NCI-H187 treated with DMSO at 0.1 percent for 48 hours (cell line): ENCODE results near the gene CCDC158.
"Not testable (repeated sequence)": the region's sequence is repeated elsewhere in the genome, so short reads cannot be mapped to it uniquely, and the experiment has no call there.

Experiments used
- DNase-seq: peaks from one replicate; lab custom pipeline; 2025; lab: John Stamatoyannopoulos, UW

CCDC158 gene

DNA sequence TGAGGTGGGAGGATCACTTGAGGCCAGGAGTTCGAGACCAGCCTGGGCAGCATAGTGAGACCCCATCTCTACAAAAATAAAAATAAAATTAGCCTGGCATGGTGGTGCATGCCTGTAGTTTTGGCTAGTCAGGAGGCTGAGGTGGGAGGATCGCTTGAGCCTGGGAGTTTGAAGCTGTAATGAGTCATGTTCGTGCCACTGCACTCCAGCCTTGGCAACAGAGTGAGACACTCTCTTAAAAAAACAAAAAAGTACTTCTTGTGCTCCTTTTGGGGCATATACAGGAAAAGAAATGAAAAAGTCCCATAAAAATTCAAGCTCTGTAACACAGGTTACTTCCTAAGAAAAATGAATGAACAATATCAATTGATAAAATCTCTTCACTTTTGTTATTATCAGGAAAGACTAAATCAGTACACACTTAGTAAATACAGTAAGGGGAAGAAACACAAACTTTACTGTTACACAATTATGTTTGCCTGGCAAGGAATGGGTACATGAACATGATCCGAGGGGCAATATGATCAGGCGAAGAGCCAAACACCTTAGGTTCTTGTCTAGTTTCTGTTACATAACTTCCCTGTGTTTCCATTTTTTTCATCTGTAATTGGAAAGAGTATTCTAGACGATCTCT is 46.9 kb downstream of the CCDC158 start:
- DNase-seq, result no peak

DNA sequence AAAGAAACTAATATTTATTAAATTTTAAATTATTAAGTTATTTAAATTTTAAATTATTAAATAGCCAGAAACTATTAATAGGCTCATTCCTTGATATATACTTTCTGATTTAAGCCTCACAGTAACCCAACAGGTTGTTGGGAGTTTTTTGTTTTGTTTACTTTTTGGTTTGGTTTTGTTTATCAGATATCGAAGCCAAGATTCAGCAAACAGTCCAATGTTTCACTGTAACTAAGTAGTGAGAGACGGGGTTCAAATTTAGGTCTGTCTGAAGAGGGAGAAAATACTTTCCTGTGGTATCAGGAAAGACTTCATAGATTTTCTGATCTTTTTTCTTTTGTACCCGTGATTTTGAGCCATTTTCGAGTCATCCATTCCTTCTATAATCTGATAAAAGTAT is 54.2 kb downstream of the CCDC158 start:
- no peak for DNase-seq

DNA sequence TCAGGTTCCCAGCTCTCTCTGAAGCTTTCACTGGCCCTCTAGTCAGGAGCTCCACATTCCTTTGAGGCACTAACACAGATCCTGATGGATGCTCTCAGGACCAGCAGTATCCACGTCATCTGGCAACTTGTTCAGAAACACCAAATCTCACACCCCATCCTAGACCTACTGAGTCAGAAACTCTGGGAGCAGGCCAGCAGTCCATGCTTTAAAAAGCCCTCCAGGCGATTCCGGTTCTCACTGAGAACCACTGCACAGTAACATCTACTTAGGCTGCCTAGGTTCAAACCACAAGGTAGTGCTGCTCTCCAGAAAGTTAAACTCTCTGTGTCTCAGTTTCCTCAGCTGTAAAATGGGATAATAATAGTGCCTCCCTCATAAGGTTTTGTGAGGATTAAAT is 55.3 kb downstream of the CCDC158 start:
- no peak for DNase-seq

DNA sequence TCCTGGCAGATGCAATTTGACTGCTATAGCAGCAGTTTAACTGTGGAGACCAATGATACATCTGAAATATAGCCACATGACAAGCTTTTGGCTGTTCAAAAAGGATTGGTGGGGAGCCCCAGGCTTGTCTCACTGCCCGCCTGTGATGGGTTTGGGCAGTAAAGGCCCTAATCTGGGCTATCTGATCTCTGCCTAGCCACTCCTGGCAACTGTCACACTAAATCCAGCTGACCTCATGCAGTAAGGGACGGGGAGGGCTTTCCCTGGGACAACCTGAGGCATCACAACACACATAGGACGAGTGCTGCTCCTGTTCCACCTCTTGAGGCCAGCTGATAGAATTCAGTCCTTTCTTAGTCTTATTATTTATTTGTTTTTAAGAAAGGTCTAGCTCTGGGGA is 56.2 kb downstream of the CCDC158 start:
- DNase-seq, result no peak

DNA sequence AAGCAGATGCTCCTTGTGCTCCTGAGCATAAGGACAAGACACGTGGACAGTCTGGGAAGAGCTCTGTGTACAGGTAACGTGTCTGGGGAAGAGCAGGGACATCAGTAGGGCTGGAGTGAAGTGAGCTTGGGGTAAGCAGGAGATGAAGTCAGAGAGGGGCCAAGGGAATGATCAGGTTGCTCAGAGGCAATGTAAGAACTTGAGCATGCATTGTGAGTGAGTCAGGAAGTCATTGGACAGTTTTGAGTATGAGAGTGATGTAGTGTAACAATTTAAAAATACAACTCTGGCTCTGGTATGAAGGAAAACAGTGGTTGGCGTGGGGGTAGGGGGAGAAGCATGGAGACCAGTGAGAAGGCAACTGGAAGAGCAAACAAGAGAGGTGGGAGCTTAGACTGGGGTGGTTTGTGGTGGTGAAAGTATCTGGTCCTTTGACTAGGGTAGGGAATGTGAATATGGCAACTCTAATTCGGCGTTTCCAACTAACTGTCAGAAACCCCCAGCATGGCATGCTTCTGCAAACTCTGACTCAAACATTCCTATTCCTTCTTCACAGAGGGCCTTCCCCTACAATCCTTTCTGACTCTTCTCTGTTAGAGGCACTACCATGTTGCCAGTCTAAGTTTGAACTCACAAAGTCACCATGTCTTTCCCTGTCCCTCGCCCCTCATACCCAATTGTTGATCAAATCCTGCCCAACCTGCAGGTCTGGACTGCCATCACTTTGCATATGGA is 57.2 kb downstream of the CCDC158 start:
- no peak for DNase-seq

DNA sequence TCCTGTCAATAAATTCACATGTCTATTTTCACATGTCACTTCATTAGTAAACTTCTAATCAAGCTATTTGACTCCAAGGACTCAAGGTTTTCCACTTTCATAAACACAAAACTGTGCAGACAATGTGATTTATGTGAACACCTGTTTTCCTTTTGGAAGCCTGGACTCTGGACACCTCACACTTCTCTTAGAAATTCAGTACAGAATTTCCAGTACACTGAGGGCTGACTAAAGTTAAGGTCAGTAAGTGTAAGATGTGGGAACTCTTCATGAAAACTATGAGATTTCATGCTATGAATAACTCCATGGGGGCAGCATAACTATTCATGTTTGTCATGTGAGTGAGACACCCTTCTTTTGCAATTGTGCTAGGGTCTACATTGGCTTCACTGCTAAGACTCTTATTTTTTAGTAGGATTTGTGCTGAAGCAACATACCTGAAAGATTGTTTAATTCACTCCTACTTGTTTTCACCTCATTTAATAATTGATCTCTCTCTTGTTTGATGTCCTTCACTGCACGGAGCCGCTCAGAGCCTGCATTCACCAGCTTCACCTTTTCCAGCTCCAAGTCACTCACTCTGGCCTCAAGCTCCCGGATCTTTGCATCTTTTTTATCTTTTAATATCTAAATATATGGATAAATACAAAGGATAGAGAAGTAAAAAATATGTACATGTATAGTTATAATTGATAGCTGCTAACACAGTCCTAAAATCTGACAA is 59.1 kb downstream of the CCDC158 start:
- no peak for DNase-seq

DNA sequence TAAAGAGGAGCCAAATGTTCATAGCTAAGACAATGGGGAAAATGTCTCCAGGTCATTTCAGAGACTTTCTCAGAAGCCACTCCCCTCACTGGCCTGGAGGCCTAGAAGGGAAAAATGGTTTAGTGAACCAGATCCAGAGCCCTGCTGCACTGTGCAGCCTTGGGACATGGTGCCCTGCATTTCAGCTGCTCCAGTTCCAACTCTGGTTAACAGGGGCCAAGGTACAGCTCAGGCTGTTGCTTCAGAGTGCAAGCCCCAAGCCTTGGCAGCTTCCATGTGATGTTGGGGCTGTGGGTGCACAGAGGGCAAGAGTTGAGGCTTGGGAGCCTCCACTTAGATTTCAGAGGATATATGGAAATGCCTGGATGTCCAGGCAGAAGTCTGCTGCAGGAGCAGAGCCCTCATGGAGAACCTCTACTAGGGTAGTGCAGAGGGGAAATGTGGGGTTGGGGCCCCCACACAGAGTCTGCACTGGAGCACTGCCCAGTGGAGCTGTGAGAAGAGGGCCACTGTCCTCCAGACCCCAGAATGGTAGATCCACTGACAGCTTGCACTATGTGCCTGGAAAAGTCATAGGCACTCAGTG is 61.0 kb downstream of the CCDC158 start:
- not testable (repeated sequence) for DNase-seq

DNA sequence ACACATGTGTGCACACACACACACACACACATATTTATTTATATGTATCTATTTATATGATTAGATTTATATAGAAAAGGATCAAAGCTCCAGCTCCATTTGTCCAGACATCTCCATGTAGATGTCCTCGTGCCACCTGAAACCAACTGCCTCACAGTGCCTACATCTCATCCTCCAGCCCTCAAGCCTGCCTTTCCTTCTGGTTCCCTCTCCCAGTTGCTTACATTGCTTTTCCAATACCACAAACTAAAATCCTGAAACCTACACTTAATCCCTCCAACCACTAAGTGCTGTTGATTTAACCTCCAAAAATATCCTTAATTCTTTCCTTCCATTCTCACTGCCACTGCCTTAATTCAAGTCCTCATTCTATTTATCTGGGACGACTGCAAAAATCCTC is 63.0 kb downstream of the CCDC158 start:
- no peak for DNase-seq

DNA sequence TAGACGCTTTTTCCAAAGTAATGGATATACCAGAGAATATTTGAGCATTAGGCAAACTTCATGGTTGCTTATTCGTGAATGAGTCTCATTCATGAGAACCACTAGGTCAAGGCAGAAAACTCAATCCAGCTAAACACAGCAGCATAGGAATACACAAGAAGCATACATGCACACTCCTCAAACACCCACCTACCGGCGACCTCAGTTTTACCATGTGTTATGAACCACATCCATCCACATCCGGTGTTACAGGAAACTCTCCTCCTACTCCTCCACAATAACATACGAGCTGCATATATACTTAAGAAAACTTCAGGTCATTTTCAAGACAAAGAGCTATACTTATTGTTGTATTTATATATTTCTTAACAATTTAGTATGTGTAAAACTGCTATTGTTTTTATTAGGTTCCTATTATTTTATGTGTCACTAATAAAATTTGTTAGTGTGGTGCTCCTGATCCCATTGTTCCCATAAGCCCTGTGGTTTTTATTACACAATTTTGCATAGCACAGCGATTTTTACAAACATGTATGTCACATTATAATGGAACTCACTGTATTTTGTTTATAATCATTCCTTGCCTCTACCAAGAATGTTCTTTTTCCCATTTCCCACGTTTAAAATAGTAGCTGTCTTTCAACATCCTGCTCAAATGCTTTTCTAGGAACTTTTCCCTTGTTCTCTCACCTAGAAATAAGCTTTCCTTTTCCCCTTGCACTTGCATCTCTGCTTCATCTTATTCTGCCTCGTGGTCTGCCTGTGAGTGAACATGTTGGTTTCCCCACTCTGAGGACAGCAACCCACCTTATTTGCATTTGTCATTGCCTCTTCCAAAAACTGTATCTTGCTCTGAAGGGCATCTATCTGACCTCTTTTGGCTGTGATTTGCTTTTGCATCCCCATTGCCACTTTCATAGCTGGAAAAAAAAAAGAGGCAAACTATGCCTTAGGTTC is 66.1 kb downstream of the CCDC158 start:
- DNase-seq, result no peak

DNA sequence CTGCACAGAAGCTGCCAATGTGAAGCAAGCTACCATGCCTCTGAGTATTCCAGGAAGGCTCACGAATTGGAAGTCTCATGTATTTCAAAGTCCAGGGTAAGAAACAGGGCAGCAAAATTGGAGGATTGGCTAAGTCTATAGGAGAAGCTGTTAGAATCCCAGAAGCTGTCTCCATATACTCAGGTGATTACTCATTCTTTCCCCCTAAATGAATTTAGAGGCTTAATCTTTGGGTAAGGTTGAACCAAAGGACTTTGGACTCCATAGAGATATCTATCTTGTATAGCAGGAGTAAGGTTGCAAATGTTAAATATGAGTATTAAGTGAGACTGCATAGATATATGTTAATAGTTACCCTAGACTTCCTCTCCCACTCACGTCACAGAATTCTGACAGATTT is 78.1 kb downstream of the CCDC158 start:
- DNase-seq, result no peak

DNA sequence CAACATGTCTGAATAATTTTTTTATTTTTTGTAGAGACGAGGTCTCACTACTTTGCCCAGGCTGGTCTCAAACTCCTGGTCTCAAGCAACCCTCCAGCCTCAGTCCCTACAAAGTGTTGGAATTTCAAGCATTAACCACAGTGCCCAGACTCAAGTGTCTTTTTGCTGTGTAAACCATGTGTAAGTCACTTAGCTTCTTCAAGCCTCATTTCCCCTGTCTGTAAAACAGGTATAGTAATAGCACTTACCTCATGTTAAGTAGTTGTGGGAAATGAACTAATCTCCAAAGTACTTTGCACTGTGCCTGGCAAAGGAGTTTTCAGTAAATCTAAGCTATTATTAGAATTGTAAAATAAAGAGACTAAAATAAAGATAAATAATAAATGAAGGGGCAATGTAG is 78.8 kb downstream of the CCDC158 start:
- DNase-seq, result peak; percentile 86

DNA sequence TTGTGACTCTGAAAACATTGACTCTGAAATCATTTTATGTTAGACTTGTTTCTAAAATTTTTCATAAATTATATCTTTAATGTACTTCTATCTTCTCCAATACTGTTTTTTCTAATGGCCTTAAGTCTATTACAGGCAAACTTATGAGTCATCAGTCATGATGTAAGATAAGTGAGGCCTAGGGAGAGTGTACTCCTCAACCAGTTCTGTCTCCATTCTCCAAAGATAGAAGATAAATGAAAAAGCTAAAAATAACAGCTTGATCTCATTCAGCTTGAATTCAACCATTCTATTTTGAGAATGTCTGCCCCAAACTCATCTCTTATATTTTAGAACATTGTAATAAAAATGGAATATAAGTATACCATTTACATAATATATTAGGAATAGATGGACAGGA is 79.9 kb downstream of the CCDC158 start:
- no peak for DNase-seq

DNA sequence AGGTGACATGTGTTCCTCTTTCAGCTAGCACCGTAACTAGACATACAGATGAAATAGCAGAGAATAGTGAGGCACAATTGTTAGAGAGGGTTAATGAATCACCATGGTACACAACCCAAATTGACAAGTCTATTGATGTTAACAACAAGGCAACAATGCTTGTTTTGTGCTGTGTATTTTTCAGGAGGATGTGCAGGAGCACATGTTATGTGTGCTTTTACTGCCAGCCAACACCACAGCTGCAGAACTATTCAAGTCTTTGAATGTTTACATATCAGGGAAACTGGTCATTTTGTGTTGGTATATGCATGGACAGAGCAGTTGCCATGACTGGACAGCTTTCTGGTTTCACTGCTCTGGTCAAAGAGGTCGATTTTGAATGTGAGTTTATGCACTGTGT is 81.6 kb downstream of the CCDC158 start:
- DNase-seq, result no peak

DNA sequence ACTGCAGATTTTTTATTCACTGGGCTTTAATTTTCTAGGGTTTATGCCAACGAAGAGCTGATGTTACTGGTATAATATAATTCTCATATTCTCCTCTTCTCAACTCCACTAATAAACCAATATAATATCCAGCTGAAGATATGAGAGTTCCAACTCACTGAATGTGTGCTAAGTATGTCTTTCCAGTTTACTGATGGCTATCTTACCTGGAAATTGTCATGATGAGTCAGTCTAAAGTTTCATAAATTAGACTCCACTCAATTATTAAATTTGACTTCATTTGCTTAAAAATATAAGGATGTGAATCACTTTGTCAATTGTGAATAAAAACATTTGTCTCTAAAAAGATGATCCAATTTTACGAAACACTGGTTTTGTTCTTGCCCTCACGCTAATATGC is 86.1 kb downstream of the CCDC158 start:
- no peak for DNase-seq

DNA sequence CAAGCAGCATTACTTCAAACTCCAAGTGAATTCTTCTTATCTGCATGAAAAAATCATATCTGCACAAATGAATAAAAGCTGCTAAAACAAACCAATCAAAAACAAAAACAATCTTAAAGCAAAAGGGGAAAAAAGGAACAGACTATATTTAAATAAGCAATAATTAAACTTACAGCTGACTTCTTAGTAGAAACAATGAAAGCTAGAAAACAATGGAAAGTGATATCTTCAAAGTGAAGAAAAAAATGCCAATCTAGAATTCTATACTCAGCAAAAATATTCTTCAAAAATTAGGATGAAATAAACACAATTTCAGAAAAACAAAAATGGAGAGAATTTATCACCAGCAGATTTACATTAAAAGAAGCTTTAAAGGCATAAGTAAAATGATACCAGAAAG is 94.4 kb downstream of the CCDC158 start:
- no peak for DNase-seq

DNA sequence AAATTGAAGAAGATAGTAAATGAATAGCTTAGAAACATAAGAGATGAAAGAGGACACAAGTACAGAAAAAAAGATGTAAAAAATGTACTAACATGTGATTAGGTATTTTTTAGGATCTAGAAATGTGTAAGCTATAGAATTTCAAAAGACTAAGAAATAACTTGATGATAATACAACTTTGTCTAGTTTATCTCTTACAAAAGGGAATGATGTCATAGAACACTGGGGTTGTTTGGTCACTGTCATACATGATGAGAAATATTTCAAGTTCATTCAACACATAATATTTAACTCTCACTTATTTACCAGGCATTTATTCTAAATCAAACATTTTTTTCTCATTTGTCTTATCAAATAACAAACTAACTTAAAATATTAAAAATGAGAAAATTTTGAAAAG is 95.9 kb downstream of the CCDC158 start:
- DNase-seq, result no peak

DNA sequence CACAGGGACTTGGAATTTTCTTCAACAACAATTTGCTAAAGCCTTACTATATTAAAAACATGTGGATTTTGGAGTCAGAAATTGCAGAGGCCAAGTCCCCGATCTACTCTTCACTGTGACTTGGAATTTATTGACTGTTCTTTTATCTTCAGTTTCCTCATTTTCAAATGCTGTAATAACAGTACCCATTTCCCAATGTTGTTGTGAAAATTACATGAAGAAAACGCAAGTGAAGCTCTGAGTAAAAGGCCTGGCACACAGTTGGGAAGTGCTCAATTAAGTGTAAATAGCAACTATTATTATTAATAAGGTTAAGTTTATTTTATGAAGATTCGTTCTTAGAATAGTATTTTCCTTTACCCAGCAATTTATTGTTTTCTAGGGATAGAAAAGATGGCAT is 98.7 kb downstream of the CCDC158 start:
- DNase-seq, result no peak

DNA sequence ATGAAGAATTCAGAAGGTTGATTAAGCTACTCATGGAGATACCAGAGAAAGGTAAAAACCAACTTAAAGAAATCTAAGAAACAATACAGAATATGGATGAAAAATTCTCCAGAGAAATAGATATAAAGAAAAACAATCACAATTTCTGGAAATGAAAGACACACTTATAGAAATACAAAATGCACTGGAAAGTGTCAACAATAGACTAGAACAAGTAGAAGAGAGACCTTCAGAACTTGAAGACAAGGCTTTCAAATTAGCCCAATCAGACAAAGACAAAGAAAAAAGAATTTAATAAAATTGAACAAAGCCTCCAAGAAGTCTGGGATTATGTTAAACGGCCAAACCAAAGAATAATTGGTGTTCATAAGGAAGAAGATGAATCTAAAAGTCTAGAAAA is 104.8 kb downstream of the CCDC158 start:
- DNase-seq, result no peak

DNA sequence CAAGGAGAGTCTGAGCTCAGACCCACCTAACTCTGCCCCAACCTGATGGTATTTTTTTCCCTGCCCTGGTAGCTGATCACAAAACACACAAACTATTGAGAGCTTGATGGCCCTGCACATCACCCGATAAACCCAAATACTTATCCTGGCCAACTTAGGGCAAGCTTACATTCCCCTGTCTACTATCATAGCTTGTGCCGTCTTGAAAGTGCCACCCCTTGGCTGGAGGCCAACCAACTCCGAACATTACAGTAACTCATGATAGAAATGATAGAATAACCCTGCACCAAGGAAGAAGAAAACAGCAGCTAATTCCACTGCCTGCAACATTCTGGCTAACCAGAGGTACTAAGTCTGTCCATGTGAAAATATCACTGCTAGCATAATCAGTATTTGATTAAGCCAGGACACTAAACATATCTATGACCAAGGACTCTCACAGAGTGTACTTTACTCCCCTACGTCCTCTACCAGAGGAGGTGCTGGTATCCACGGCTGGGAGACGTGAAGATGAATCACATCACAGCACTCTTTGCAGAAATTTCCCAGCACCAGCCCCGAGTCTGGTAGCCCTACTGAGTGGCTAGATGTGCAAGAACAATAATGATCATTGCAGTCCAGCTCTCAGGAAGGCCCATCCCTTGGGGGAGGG is 105.5 kb downstream of the CCDC158 start:
- no peak for DNase-seq

DNA sequence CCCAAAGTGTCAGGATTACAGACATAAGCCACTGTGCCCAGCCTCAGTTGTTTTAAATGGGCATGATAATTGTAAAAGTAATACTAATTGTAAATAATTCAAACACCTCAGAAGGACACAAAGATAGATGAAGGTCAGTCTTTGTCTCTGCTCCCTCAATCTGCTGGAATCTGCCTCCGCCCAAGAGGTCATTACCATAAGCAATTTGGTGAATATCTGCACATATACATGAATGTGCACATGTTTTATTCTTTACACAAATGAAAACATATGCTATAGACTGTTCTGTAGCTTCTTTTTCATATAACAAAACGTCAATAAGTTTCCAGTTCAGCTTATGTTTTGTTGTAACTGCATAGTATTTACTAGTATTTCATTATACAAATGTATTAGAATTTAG is 107.4 kb downstream of the CCDC158 start:
- no peak for DNase-seq

DNA sequence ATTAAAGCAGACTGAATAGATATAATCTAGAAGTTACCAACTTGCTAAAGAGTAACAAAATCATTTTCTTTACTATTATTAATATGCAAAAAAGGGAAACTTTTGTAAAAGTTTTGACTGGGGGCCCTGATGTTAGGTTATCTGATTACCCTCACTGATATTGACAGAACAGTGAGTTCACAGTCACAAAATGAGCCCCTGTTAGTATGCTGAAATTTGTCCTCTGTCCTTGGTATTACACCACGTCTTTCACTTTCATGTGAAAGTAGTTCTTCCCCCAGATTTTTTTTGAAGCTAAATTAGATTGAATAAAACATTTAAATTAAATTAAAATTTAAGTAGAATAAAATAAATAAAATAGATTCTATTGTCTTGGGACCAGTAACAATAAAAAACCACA is 108.5 kb downstream of the CCDC158 start:
- DNase-seq, result no peak
